Erythroblast (primary cell): ENCODE results near the gene PMIS2.
"Not testable (repeated sequence)": the region's sequence is repeated elsewhere in the genome, so short reads cannot be mapped to it uniquely, and the experiment has no call there.

Experiments
- GATA1 ChIP-seq: IDR thresholded peaks from 2 replicates; pipeline ENCODE4 v1.6.1; 2011; ENCODE audit warnings: low read depth, mild to moderate bottlenecking, control low read depth, low read length, moderate library complexity
- POLR2A ChIP-seq: IDR thresholded peaks from 2 replicates; pipeline ENCODE4 v1.6.1; 2011; ENCODE audit warnings: mild to moderate bottlenecking, low read length

DNA sequence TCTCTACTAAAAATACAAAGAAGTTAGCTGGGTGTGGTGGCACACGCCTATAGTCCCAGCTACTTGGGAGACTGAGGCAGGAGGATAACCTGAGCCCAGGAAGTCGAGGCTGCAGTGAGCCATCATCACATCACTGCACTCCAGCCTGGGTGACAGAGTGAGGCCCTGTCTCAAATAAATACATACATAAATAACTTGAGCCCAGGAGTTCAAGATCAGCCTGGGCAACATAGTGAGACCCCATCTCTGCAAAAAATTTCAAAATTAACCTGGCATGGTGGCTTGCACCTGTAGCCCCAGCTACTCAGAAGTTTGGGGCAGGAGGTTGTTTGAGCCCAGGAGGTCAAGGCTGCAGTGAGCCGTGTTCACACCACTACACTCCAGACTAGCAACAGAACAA lies 9.1 kb downstream of the PMIS2 start:
- not testable (repeated sequence) for TF ChIP-seq POLR2A, GATA1
